HL-60 (cell line): ENCODE data around the gene CACTIN.

Experiments used
- CTCF ChIP-seq: IDR thresholded peaks from one replicate; pipeline ENCODE4 v1.5.1; 2011; ENCODE audit warnings: low read length, control low read depth, inconsistent platforms; ENCODE audit not compliant: insufficient read depth
- POLR2AphosphoS5 ChIP-seq: IDR thresholded peaks from 2 replicates; pipeline ENCODE4 v1.6.1; 2012; ENCODE audit warnings: low read depth

GRCh38 chr19:3578390-3578789, 48.2 kb downstream of the CACTIN start:
- TF ChIP-seq CTCF: no peak
- no peak for TF ChIP-seq POLR2AphosphoS5
